ENCODE measurements around the gene ING1. TPM values are rescaled to one million over a fixed set of nuclear protein-coding genes. Genes with fewer than 3 reads are reported as not detected.
"Not testable (repeated sequence)": the region's sequence is repeated elsewhere in the genome, so short reads cannot be mapped to it uniquely, and the experiment has no call there.

Gene ING1
- polyA plus RNA-seq, 3 donors from 2014 or later = 12.6 to 20.1 (median 17.6) TPM

DNA sequence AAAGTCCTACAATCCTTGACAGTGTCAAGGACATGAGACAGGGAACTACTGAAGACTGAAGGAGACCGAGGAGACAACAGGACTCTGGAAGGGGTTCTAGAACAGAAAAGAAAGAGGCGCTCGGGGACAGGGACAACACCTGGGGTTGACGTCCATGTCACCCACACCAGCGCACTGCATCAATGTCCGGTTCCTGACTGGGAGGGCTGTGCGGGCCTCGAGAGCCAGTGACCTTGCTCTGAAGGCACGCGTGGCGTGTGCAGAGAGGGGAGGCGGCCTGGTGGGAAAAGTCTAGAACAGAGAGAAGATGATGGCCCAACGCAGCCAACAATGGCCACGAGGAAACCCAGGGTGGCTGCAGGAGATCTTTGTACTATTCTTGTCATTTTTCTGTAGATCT, 13.3 kb upstream of the ING1 start:
- Mint-ChIP-seq H3K36me3 (peaks cover 11 to 41% (median 18%) of the 10 kb centered on the region in 3 donors), H3K9me3 (no peaks in the 10 kb centered on the region), H3K4me1 (peaks cover 24 to 63% of the 10 kb centered on the region in 2 donors), H3K27ac (no peak overlapping the region), H3K27me3 (ENCODE audit: low read depth in 3 of 3) (peaks cover 0 to 2% (median 0%) of the 10 kb centered on the region in 3 donors), H3K4me3 (no peak overlapping the region)
- no peak for DNase-seq

DNA sequence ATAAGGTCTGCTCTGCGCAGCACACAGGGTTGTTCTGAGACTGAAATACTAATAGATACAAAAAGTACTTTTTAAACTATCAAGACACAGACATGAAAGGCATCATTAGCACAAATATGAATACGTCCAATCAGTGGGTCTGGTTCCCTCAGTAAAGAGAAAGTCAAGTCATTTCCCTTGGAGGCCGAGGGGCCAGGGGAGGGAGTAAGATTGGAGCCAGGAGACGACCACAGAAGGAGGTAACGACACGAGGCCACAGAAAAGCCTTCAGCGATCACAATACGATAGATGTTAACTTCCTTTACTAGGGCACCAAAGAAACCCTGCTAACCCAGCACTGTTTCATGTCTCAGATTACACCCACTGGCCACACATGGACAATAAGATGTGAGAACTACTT, 12.9 kb upstream of the ING1 start:
- DNase-seq = no peak
- peaks cover 11 to 39% (median 18%) of the 10 kb centered on the region in 3 donors for H3K36me3 Mint-ChIP-seq
- H3K4me3 Mint-ChIP-seq = no peak overlapping the region
- no peaks in the 10 kb centered on the region for H3K9me3 Mint-ChIP-seq
- peaks cover 0 to 2% (median 0%) of the 10 kb centered on the region in 3 donors for H3K27me3 Mint-ChIP-seq (ENCODE audit: low read depth in 3 of 3)
- peaks cover 29 to 67% of the 10 kb centered on the region in 2 donors for H3K4me1 Mint-ChIP-seq
- no peak overlapping the region for H3K27ac Mint-ChIP-seq

DNA sequence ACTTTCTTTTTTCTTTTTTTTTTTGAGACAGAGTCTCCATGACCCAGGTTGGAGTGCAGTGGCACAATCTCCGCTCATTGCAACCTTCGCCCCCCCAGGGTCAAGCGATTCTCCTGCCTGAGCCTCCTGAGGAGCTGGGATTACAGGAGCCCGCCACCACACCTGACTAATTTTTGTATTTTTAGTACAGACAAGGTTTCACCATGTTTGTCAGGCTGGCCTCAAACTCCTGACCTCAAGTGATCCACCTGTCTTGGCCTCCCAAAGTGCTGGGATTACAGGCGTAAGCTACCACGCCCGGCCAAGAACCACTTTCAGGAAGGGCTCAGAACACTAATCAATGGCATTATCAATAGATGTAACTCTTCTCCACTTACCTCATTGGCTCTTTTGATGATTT, 12.4 kb upstream of the ING1 start:
- not testable (repeated sequence) for DNase-seq; H3K27me3 Mint-ChIP-seq (ENCODE audit: low read depth in 3 of 3); H3K9me3 Mint-ChIP-seq; H3K27ac Mint-ChIP-seq; H3K4me3 Mint-ChIP-seq
- peaks cover 11 to 36% (median 18%) of the 10 kb centered on the region in 3 donors for H3K36me3 Mint-ChIP-seq
- H3K4me1 Mint-ChIP-seq = peaks cover 29 to 68% of the 10 kb centered on the region in 2 donors

DNA sequence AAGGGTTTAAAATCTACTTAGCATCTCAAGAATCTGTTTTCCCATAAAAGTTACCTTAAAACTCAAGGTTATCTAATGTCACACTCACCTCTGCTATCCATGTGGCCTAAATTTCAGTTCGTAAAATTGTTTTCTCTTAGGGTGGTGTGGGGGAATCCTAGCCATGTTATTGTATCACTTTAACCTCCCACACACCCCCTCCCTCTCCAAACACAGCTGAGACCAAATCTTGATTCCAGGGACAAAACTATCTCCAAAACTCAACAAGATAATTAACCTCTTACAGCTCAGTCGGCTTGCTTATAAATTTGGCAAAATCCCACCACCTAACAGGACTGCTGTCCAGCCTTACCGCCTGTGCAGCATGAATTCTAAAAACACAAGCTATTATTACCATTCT, 11.4 kb upstream of the ING1 start:
- Mint-ChIP-seq H3K27ac (peak overlapping the region in 1 of 6 donors; percentile 35), H3K27me3 (ENCODE audit: low read depth in 3 of 3) (peaks cover 0 to 2% (median 0%) of the 10 kb centered on the region in 3 donors), H3K36me3 (peaks cover 11 to 32% (median 18%) of the 10 kb centered on the region in 3 donors), H3K4me3 (no peak overlapping the region), H3K4me1 (peaks cover 37 to 67% of the 10 kb centered on the region in 2 donors), H3K9me3 (no peaks in the 10 kb centered on the region)
- DNase-seq = no peak

DNA sequence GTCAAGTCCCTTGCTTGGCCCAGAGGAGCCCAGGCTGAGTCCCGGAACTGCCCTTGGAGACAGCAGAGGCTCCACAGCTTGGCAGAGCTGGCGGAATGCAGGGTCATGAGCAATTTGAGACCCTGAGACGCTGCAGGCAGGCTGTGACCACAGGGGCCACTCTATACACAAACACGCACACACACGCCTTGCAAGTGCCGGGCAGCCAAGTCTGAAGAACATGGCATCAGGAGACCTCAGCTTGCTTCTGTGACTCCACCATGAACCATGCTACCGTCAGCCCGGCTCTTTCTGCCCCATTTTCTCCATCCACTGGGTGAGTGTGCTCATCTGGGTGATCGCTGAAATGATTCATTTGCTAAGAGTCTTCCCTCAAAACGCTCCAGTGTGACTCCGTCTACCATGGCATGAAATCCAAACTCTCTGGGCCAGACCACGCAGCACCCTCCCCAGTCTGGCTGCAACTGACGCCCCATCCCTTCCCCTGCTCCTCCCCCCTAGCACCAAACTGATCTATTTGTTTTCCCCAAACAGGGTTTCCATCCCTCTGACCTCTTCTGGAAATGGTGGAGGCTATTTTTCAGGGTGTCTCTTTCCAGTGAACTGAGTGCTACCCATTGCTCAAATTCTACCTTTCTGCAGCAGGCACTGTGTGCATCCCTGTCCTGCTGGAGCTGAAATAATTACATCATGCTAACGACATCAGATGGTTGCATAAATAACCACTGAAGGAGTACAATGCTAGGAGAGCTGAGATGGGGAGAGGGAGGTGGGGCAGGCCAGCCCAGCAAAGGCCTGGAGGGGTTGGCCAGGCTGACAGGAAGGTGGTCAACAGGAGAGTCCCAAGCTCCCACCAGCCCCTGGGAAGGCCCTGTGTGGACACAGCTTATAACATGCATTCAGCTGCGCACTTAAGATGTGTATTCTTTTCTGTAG, 10.6 kb upstream of the ING1 start:
- peaks cover 0 to 2% (median 0%) of the 10 kb centered on the region in 3 donors for H3K27me3 Mint-ChIP-seq (ENCODE audit: low read depth in 3 of 3)
- DNase-seq = no peak
- no peak overlapping the region for H3K4me3 Mint-ChIP-seq
- H3K4me1 Mint-ChIP-seq = peaks cover 38 to 70% of the 10 kb centered on the region in 2 donors
- peak overlapping the region in 1 of 6 donors; percentile 61 for H3K27ac Mint-ChIP-seq
- no peaks in the 10 kb centered on the region for H3K9me3 Mint-ChIP-seq
- H3K36me3 Mint-ChIP-seq = peaks cover 11 to 27% (median 14%) of the 10 kb centered on the region in 3 donors

DNA sequence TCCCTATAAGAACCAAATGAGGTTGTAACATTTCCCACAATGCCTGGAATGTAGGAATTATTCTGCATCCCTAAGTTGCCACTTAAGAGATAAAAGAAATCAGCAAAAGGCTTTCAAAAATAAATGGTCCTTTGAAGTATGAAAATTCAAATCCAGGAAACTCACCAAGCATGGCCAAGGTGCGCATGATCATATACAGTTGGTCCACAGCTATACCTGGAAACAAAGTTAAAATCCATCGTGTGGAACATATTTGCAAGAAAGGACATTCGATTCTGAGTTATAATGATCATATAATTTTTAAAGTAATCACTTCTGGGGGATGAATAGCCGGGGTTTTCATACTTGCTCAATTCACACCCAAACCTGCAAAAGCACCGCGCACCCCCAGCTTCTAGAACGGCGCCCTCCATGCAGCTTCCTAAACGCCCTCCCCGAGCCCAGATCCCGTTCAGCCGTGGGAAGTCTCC, 8.1 kb upstream of the ING1 start:
- peaks cover 31 to 55% of the 10 kb centered on the region in 2 donors for H3K4me1 Mint-ChIP-seq
- peaks cover 6 to 12% (median 10%) of the 10 kb centered on the region in 3 donors for H3K36me3 Mint-ChIP-seq
- no peaks in the 10 kb centered on the region for H3K9me3 Mint-ChIP-seq
- H3K27me3 Mint-ChIP-seq (ENCODE audit: low read depth in 3 of 3) = peaks cover 0 to 2% (median 0%) of the 10 kb centered on the region in 3 donors
- H3K4me3 Mint-ChIP-seq = peak overlapping the region; percentile 88 to 92 (median 90)
- H3K27ac Mint-ChIP-seq = peak overlapping the region; percentile 49 to 90 (median 86)
- no peak for DNase-seq

DNA sequence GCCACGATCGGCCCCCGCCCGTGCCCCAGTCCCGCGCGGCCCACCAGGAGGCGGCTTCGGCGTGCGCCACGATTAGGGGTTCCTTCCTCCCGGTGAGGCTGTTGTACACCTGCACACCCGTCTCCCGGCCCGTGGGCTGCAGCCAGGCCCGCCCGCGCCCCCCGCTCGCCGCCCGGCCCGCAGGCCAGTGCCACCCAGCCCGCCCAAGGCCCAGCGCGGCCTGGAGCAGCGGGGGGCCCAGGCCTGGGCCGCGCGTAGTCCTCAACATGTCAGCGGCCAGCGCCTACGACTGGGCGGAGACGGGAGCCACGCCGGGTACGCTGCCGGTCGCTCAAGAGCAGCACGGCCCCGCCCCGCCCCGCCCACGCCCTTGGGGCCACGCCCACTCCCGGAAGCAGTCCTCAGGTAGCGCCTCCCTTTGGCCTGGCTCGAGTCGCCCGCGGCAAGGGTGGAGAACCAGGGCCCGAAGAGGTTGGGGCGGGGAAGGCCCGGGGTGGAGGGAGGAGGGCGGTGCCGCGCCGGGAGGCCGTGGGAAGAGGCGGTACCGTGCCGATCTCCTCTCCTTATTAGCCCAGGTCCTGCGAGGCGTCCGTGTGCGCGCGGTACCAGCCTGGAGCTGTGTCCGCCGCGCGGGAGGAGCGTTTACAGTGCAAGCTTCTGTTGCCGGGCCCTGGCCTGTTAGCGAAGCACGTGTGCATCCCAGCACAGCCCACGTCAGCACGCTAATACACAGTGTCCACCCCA, 7.5 kb upstream of the ING1 start, which contains the start of gene CARS2:
Gene CARS2 (minus strand): TSS at position 291 of the 744 bp plus-strand sequence. CDS start 23 bp downstream, at position 268.
- H3K27ac Mint-ChIP-seq = peak within 1 kb of the TSS; percentile 70 to 90 (median 86)
- peaks cover 0 to 2% (median 0%) of the 10 kb centered on the region in 3 donors for H3K27me3 Mint-ChIP-seq (ENCODE audit: low read depth in 3 of 3)
- peak; percentile 87 to 91 (median 87) for DNase-seq
- no peaks in the 10 kb centered on the region for H3K9me3 Mint-ChIP-seq
- peak within 1 kb of the TSS; percentile 88 to 92 (median 90) for H3K4me3 Mint-ChIP-seq
- H3K4me1 Mint-ChIP-seq = peaks cover 31 to 52% of the 10 kb centered on the region in 2 donors
- H3K36me3 Mint-ChIP-seq = peaks cover 6 to 12% (median 6%) of the 10 kb centered on the region in 3 donors

DNA sequence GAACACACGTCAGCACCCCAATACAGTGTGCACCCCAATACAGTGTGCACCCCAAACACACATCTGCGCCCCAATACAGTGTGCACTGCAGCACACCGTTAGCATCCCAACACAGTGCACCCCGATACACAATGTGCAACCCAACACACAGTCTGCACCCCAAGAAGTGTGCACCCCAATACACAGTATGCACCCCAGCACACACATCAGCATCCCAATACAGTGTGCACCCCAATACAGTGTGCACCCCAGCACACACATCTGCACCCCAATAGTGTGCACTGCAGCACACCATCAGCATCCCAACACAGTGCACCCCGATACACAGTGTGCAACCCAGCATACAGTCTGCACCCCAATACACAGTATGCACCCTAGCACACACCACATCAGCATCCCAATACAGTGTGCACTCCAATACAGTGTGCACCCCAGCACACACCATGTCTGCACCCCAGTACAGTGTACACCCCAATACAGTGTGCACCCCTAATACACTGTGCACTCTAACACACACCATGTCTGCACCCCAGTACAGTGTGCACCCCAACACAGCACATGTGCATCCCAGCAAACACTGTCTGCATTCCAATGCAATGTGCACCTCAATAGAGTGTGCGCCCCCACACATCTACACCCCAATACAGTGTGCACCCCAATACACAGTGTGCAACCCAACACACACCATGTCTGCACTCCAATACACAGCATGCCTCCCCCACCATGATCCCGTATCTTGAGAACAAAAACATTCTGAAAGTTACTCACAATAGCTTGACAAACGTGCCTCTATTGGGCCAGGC, 6.7 kb upstream of the ING1 start:
- peaks cover 0 to 2% (median 0%) of the 10 kb centered on the region in 3 donors for H3K27me3 Mint-ChIP-seq (ENCODE audit: low read depth in 3 of 3)
- H3K4me1 Mint-ChIP-seq = peaks cover 39 to 53% of the 10 kb centered on the region in 2 donors
- peak overlapping the region; percentile 80 to 92 (median 87) for H3K4me3 Mint-ChIP-seq
- peak overlapping the region; percentile 68 to 82 (median 78) for H3K27ac Mint-ChIP-seq
- H3K9me3 Mint-ChIP-seq = no peaks in the 10 kb centered on the region
- H3K36me3 Mint-ChIP-seq = peaks cover under 1 to 9% (median 4%) of the 10 kb centered on the region in 3 donors
- DNase-seq = no peak

DNA sequence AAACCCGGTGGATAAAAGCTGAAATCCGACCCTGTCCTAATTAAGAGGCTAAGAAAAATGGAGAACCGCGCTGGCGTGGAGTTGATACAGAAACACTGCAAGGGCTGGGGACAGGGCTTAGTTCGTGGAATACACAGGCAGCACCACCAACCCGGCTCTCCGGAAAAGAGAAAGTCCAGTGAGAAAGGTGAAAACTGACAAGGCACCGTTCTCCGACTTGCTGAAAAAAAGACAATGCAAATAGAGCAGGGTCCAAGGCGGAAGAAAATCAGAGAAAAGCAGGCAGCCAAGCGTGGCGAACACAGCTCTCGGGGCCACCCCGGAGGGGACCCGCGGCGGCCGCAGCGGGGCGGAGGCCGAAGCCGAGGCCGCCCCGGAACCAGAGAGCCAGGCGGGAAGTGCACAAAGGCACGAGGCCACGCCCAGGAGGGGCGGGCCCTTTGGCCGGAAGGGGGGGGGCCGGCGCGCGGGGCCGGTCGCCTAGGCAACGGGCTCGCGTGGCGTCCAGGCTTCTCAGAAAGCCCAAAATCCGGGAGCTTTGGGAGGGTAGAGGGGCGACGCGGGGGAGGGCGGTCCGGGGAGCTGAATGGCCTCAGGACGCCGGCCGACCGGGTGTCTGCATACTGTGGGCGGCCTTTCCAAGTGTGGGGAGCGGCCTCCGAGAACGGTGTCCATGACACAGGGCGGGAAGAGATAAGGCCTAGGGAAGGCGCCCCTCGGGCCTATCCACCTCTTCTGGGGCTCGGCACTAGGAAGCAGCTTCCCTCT, 1.2 kb upstream of the ING1 start:
- peaks cover 23 to 27% of the 10 kb centered on the region in 2 donors for H3K4me1 Mint-ChIP-seq
- H3K4me3 Mint-ChIP-seq = peak overlapping the region; percentile 94 to 100 (median 98)
- no peaks in the 10 kb centered on the region for H3K36me3 Mint-ChIP-seq
- peaks cover 19 to 28% (median 27%) of the 10 kb centered on the region in 3 donors for H3K27me3 Mint-ChIP-seq (ENCODE audit: low read depth in 3 of 3)
- DNase-seq = peak; percentile 79 to 89 (median 86)
- H3K27ac Mint-ChIP-seq = peak overlapping the region; percentile 96 to 100 (median 97)
- H3K9me3 Mint-ChIP-seq = peaks cover 0 to 2% (median 0%) of the 10 kb centered on the region in 6 donors

DNA sequence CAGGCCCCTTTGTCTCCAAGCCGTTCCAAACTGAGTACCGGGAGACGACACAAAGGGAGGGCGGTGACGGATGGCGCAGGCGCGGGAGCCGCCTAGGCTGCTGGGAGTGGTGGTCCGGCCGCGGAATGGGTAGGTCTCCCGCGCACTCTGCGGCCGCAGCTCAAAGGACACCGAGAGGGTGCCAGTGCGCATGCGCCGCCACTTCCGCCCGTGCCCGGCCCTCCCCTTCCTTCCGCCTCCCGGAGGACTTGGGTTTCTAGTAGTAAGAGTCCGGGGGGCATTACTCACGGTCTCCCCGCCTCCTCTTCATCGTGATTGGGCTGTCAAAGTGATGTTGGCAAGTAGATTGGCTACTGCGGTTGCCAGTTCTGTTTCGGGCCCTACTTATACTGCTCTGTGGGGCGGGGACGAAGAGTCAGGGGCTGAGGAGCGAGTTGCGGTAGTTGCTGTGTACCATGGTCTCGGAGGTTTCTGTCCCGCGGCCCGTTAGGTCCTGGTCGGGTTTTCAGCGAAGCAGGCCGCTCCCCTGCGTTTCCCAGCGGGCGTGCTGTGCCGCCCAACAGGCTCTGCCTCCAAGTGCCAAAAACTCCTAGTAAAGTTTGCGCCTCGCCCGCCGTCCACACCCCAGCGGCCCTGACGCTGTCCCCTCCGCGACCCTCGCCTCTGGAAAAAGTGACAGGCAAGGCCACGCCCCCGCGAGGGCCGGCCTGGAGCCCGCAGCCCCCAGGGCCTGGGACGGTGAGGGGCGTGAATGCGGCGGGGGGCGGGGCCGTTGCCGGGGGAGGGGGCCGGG, 455 bp upstream of the ING1 start:
- peak; percentile 100 for DNase-seq
- peak overlapping the region; percentile 93 to 100 (median 96) for H3K27ac Mint-ChIP-seq
- peaks cover 30 to 34% of the 10 kb centered on the region in 2 donors for H3K4me1 Mint-ChIP-seq
- peaks cover 0 to 2% (median 0%) of the 10 kb centered on the region in 6 donors for H3K9me3 Mint-ChIP-seq
- peaks cover 19 to 28% (median 27%) of the 10 kb centered on the region in 3 donors for H3K27me3 Mint-ChIP-seq (ENCODE audit: low read depth in 3 of 3)
- H3K4me3 Mint-ChIP-seq = peak overlapping the region; percentile 94 to 100 (median 98)
- H3K36me3 Mint-ChIP-seq = no peaks in the 10 kb centered on the region

DNA sequence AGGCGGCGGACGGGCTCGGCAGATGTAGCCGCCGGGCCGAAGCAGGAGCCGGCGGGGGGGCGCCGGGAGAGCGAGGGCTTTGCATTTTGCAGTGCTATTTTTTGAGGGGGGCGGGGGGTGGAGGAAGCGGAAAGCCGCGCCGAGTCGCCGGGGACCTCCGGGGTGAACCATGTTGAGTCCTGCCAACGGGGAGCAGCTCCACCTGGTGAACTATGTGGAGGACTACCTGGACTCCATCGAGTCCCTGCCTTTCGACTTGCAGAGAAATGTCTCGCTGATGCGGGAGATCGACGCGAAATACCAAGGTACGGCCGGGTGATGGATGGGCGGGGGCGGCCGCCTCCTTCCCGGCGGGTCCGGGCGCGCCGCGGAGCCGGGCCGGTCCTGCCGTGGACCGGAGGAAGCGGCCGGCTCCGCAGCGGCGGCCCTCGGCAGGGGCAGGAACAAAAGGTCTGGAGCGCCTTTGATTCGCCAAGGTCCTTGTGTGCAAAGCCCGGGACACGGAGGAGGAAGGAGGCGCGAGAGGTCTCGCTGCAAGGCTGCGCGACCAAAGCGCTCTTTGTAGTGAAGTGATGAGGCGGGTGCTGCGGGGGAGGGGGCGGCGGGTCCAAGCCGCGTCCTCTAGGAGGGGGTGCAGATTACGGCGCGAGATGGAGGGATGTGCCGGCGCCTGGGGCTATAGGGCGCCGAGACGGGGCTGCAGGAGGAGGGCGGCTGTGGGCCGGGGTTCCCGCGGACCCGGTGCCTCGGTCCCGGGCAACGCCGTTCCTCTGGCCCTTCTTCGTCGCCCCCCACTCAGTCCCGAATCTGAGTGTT, 689 bp downstream of the ING1 start:
- Mint-ChIP-seq H3K36me3 (no peaks in the 10 kb centered on the region), H3K27me3 (ENCODE audit: low read depth in 3 of 3) (peaks cover 19 to 28% (median 27%) of the 10 kb centered on the region in 3 donors), H3K4me1 (peaks cover 32 to 37% of the 10 kb centered on the region in 2 donors), H3K9me3 (peaks cover 0 to 2% (median 0%) of the 10 kb centered on the region in 6 donors), H3K4me3 (peak overlapping the region; percentile 95 to 100 (median 99)), H3K27ac (peak overlapping the region; percentile 75 to 99 (median 92))
- peak; percentile 59 to 69 (median 61) for DNase-seq

Data from immature natural killer cell (primary cell).